HEK293 (cell line): ENCODE measurements around the gene BCKDHB.

Source experiments
- CTCF ChIP-seq: fragments of 450-650 bp; formaldehyde crosslinking; IDR thresholded peaks from 2 replicates; pipeline ENCODE4 v1.5.1; 2016; ENCODE audit warnings: missing biosample characterization, missing genetic modification characterization
- GLI2 ChIP-seq: fragments of 450-650 bp; formaldehyde crosslinking; IDR thresholded peaks from 2 replicates; pipeline ENCODE4; 2017; ENCODE audit warnings: missing biosample characterization, missing genetic modification characterization, low read depth, borderline replicate concordance
- ZNF223 ChIP-seq: fragments of 450-650 bp; formaldehyde crosslinking; IDR thresholded peaks from 2 replicates; pipeline ENCODE4 v1.5.1; 2016; ENCODE audit warnings: missing biosample characterization, missing genetic modification characterization
- ZNF843 ChIP-seq: fragments of 450-650 bp; formaldehyde crosslinking; IDR thresholded peaks from 2 replicates; pipeline ENCODE4 v1.5.1; 2016; ENCODE audit warnings: missing biosample characterization, missing genetic modification characterization
- TF ChIP-seq, protein P1 (sequence below): fragments of 450-650 bp; formaldehyde crosslinking; IDR thresholded peaks from 2 replicates; pipeline ENCODE4 v1.5.1; 2016; ENCODE audit warnings: missing biosample characterization, missing genetic modification characterization

DNA sequence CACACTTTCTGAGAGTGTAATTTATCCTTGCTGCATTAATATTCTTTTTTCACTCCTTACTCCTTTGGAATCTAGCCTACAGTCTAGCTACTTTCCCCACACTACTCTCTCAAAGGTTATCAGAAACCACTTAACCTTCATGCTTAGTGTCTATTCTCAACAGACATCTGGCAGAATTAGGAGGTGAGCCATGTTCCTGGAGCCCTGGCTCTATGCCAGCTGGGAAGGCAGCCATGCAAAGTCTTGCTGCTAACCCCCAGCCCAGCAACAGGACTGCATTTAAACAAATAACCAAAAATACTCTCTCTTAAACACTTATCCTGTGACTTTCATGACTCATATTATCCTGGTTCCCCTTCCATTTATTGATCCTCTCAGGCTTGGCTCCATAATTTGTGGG, 260.2 kb downstream of the BCKDHB start:
- TF ChIP-seq ZNF843 (0 out of 2 replicates have a peak, but pooled peaks have one; percentile 32), CTCF (tag by site-specific recombination) (no peak), GLI2 (no peak), ZNF223 (no peak)
- TF ChIP-seq, protein P1, sequence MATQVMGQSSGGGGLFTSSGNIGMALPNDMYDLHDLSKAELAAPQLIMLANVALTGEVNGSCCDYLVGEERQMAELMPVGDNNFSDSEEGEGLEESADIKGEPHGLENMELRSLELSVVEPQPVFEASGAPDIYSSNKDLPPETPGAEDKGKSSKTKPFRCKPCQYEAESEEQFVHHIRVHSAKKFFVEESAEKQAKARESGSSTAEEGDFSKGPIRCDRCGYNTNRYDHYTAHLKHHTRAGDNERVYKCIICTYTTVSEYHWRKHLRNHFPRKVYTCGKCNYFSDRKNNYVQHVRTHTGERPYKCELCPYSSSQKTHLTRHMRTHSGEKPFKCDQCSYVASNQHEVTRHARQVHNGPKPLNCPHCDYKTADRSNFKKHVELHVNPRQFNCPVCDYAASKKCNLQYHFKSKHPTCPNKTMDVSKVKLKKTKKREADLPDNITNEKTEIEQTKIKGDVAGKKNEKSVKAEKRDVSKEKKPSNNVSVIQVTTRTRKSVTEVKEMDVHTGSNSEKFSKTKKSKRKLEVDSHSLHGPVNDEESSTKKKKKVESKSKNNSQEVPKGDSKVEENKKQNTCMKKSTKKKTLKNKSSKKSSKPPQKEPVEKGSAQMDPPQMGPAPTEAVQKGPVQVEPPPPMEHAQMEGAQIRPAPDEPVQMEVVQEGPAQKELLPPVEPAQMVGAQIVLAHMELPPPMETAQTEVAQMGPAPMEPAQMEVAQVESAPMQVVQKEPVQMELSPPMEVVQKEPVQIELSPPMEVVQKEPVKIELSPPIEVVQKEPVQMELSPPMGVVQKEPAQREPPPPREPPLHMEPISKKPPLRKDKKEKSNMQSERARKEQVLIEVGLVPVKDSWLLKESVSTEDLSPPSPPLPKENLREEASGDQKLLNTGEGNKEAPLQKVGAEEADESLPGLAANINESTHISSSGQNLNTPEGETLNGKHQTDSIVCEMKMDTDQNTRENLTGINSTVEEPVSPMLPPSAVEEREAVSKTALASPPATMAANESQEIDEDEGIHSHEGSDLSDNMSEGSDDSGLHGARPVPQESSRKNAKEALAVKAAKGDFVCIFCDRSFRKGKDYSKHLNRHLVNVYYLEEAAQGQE (tag by site-specific recombination) = no peak
